GM12878 (cell line): ENCODE data around the gene REPS2. TPM values are rescaled to one million over a fixed set of nuclear protein-coding genes. Genes with fewer than 3 reads are reported as not detected.

ENCODE experiments used
- ATAC-seq: fragments of 200-7000 bp; cut with Tn5 transposase; 3 replicates; pipeline ENCODE4 v1.9.1; 2020; ENCODE audit warnings: mild to moderate bottlenecking, moderate library complexity
- BruUV-seq: library from RNA; stranded (reverse); fragments of 400-500 nt; replicated peaks from 2 replicates; lab custom pipeline; 2021; lab: Mats Ljungman, UMichigan
- CTCF ChIA-PET: fragments of 300-600 bp; sonication (Branson Sonifier 250); formaldehyde crosslinking; extraction: SDS; loops from one replicate; lab custom pipeline; 2021; ENCODE audit warnings: inconsistent platforms; lab: Yijun Ruan, JAX
- POLR2A ChIA-PET: fragments of 350-600 bp; formaldehyde crosslinking; extraction: SDS; loops from one replicate; lab custom pipeline; 2021; ENCODE audit warnings: inconsistent platforms; lab: Charles Lee
- RAD21 ChIA-PET: fragments of 300-600 bp; sonication (Branson Sonifier 250); formaldehyde crosslinking; loops from one replicate; lab custom pipeline; 2023; ENCODE audit warnings: antibody characterized with exemption; ENCODE audit not compliant: unreplicated experiment; lab: Charles Lee
- SMC1A ChIA-PET: fragments of 300-600 bp; sonication (Branson Sonifier 250); formaldehyde crosslinking; loops from one replicate; lab custom pipeline; 2023; ENCODE audit not compliant: unreplicated experiment, uncharacterized antibody; lab: Charles Lee
- DNase-seq: peaks from one replicate; pipeline ENCODE4 v3.0.0-alpha.2; 2011; ENCODE audit warnings: low read depth, low spot score
- FAIRE-seq: peaks from 3 replicates; lab custom pipeline; 2011; peaks lifted over from hg19 to GRCh38; lab: Jason Lieb, UNC
- H2AFZ ChIP-seq: 2 replicates; pipeline ENCODE4 v1.6.0; 2011; ENCODE audit warnings: low read depth, low read length, control low read depth; ENCODE audit not compliant: control insufficient read depth
- H3K27ac ChIP-seq: 2 replicates; pipeline ENCODE4 v1.5.1; 2011; ENCODE audit warnings: control low read depth; ENCODE audit not compliant: control insufficient read depth, insufficient read depth
- H3K27me3 ChIP-seq, 2 experiments: replicated peaks in 1 of 2; 2 replicates each; pipeline versions ENCODE4 v1.6.0 to v1.6.1; 2011; ENCODE audit warnings: low read length in 1 of 2; ENCODE audit not compliant: control insufficient read depth in 2 of 2, insufficient read depth in 2 of 2
- H3K36me3 ChIP-seq, 2 experiments: 2 replicates each; pipeline ENCODE4 v1.5.1; 2011; ENCODE audit warnings: low read length in 1 of 2; ENCODE audit not compliant: control insufficient read depth in 2 of 2, insufficient read depth in 2 of 2
- H3K4me1 ChIP-seq: 2 replicates; pipeline ENCODE4 v1.6.1; 2011; ENCODE audit warnings: mild to moderate bottlenecking, low read length, moderate library complexity, mixed read lengths; ENCODE audit not compliant: control insufficient read depth, insufficient read depth
- H3K4me2 ChIP-seq: 2 replicates; pipeline ENCODE4 v1.6.0; 2011; ENCODE audit warnings: control low read depth; ENCODE audit not compliant: control insufficient read depth, insufficient read depth
- H3K4me3 ChIP-seq: fragments of 200-600 bp; sonication (generic); 2 replicates; pipeline ENCODE4 v1.5.1; 2016
- H3K79me2 ChIP-seq: 2 replicates; pipeline ENCODE4 v1.6.0; 2011; ENCODE audit warnings: low read length; ENCODE audit not compliant: control insufficient read depth, insufficient read depth
- H3K9ac ChIP-seq: 2 replicates; pipeline ENCODE4 v1.8.0; 2011; ENCODE audit warnings: low read length, control low read depth, mixed read lengths; ENCODE audit not compliant: control insufficient read depth, insufficient read depth
- H3K9me3 ChIP-seq: replicated peaks from 3 replicates; pipeline ENCODE4 v1.5.1; 2011; ENCODE audit warnings: mild to moderate bottlenecking, low read length; ENCODE audit not compliant: control insufficient read depth, insufficient read depth
- H4K20me1 ChIP-seq: 2 replicates; pipeline ENCODE4 v1.6.0; 2011; ENCODE audit not compliant: control insufficient read depth, insufficient read depth
- BMI1 ChIP-seq: fragments of 450-650 bp; IDR thresholded peaks from 2 replicates; pipeline ENCODE4 v1.6.1; 2016; ENCODE audit warnings: mild to moderate bottlenecking, moderate library complexity, borderline replicate concordance
- BRCA1 ChIP-seq: IDR thresholded peaks from 2 replicates; pipeline ENCODE4 v1.6.1; 2011; ENCODE audit warnings: low read depth, low read length, improper control_type of control experiment
- DPF2 ChIP-seq: fragments of 450-650 bp; IDR thresholded peaks from 2 replicates; pipeline ENCODE4 v1.6.1; 2017; ENCODE audit warnings: mild to moderate bottlenecking
- EZH2 ChIP-seq: IDR thresholded peaks from 2 replicates; pipeline ENCODE4 v1.6.1; 2012; ENCODE audit warnings: low read depth, mild to moderate bottlenecking, control low read depth, inconsistent platforms, low read length, borderline replicate concordance; ENCODE audit not compliant: control insufficient read depth
- HDGF ChIP-seq: fragments of 450-650 bp; IDR thresholded peaks from 2 replicates; pipeline ENCODE4 v1.6.1; 2016; ENCODE audit warnings: antibody characterized with exemption
- IKZF1 ChIP-seq: fragments of 450-650 bp; conservative IDR thresholded peaks from 2 replicates; pipeline ENCODE4 v1.6.1; 2017; ENCODE audit warnings: antibody characterized with exemption, mild to moderate bottlenecking
- NFIC ChIP-seq: IDR thresholded peaks from 2 replicates; pipeline ENCODE4 v1.6.1; 2012; ENCODE audit warnings: low read depth, mild to moderate bottlenecking, inconsistent platforms, low read length, moderate library complexity
- RAD21 ChIP-seq: IDR thresholded peaks from 2 replicates; pipeline ENCODE4 v1.6.1; 2011; ENCODE audit warnings: mild to moderate bottlenecking, low read depth, low read length, moderate library complexity; ENCODE audit not compliant: insufficient read depth
- SREBF1 ChIP-seq: IDR thresholded peaks from 2 replicates; pipeline ENCODE4 v1.6.1; 2012; ENCODE audit warnings: mild to moderate bottlenecking, low read length
- ZZZ3 ChIP-seq: IDR thresholded peaks from 2 replicates; pipeline ENCODE4 v1.6.1; 2011; ENCODE audit warnings: low read depth; ENCODE audit not compliant: control insufficient read depth, insufficient read length
- WGBS: methylation state at CpG from one replicate; pipeline ENCODE4 v1.1.6; 2016; ENCODE audit warnings: low lambda C conversion rate; ENCODE audit not compliant: insufficient replicate concordance, insufficient coverage; ENCODE audit errors: missing lambda C conversion rate; 5-methylcytosine and 5-hydroxymethylcytosine counted together
- in situ Hi-C: fragments of 300-500 bp; cut with MboI; formaldehyde crosslinking; loops from 9 replicates; pipeline ENCODE4 v1.14.3; 2018; ENCODE audit warnings: mixed read lengths
- intact Hi-C: fragments of 100-400 bp; cut with micrococcal nuclease; formaldehyde crosslinking; loops from one replicate; pipeline ENCODE4 v1.14.2; 2022; ENCODE audit not compliant: unreplicated experiment
- polyA plus RNA-seq, 11 experiments: library from polyadenylated mRNA; depleted of rRNA in 4 of 11; unstranded in 6 of 11; stranded (reverse) in 5 of 11; fragments of >200 nt; fragmentation: Nextera tagmentation in 4 of 11; fragmentation: Illumina TruSeq in 1 of 11; extraction: Ambion mirVana in 4 of 11; extraction: Trizol in 1 of 11; gene quantifications; 1 replicate in 1 of 11; 2 replicates in 10 of 11; pipeline versions ENCODE4 v1.2.1 to v1.2.3, GENCODE V29; 2011 to 2016; ENCODE audit warnings: inconsistent platforms in 2 of 11, missing spikeins in 2 of 11, low read depth in 1 of 11
- total RNA-seq, 4 experiments: library from RNA; depleted of rRNA in 3 of 4; stranded (reverse); fragments of >200 nt in 3 of 4; fragmentation: Illumina TruSeq in 1 of 4; extraction: Trizol in 1 of 4; gene quantifications; 2 replicates each; pipeline versions ENCODE4 v1.2.1 to v1.2.3, GENCODE V29; 2013 to 2021
- TF ChIP-seq, protein P1 (sequence below): IDR thresholded peaks from 2 replicates; pipeline ENCODE4 v1.6.1; 2012; ENCODE audit warnings: low read depth, low read length, improper control_type of control experiment

The REPS2 gene
- total and polyA plus RNA-seq, 10 of the 15 experiments (the other 5 are each of a cell fraction or from before 2014, with no cell fraction given) = 2.1 to 6.8 (median 3.9) TPM

DNA sequence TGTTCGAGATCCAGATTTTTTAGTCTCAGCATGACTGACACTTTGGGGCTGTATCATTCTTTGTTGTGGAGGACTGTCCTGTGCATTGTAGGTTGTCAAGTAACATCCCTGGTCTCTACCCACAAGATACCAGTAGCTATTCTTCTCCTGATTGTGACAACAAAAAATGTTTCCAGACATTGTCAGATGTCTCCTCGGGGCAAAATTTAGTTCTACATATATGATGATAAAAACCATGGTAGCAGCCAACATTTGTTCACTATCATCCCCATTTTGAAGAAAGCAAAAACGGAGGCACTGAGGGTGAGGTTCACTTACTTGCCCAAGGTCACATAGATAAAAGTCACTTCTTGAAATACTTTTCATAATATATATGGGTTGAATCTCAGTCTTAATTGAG lies 11.3 kb downstream of the REPS2 start:
- no peaks in the 10 kb centered on the region for H3K4me1 ChIP-seq
- H3K27ac ChIP-seq = no peak overlapping the region
- 24% methylated on average over 3 of the region's 3 CpGs for WGBS
- intact Hi-C loops (no loop called here), in situ Hi-C loops (no loop called here)
- H3K4me2 ChIP-seq = no peak overlapping the region
- ChIA-PET RAD21 (no interaction called here), CTCF (no interaction called here), SMC1A (no interaction called here), POLR2A (no interaction called here)
- H3K4me3 ChIP-seq = no peak overlapping the region
- no peak overlapping the region for H2AFZ ChIP-seq
- H3K27me3 ChIP-seq = peaks cover 0 to 3% of the 10 kb centered on the region in 2 experiments; a peak in 2 of 4 replicates
- DNase-seq = no peak
- H3K9ac ChIP-seq = no peak overlapping the region
- TF ChIP-seq BMI1 (no peak), ZZZ3 (no peak), HDGF (no peak), NFIC (no peak), SREBF1 (no peak), DPF2 (no peak), EZH2 (no peak), BRCA1 (no peak), RAD21 (no peak), IKZF1 (no peak)
- TF ChIP-seq, protein P1, sequence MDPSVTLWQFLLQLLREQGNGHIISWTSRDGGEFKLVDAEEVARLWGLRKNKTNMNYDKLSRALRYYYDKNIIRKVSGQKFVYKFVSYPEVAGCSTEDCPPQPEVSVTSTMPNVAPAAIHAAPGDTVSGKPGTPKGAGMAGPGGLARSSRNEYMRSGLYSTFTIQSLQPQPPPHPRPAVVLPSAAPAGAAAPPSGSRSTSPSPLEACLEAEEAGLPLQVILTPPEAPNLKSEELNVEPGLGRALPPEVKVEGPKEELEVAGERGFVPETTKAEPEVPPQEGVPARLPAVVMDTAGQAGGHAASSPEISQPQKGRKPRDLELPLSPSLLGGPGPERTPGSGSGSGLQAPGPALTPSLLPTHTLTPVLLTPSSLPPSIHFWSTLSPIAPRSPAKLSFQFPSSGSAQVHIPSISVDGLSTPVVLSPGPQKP = no peak
- H4K20me1 ChIP-seq = no peaks in the 10 kb centered on the region
- H3K79me2 ChIP-seq = no peaks in the 10 kb centered on the region
- FAIRE-seq = no peak
- no peaks in the 10 kb centered on the region for H3K9me3 ChIP-seq
- H3K36me3 ChIP-seq = no peaks in the 10 kb centered on the region
- ATAC-seq = no peak
- BruUV-seq = no TSS peak
